ENCODE measurements around the gene CHMP2A. TPM values are rescaled to one million over a fixed set of nuclear protein-coding genes. Genes with fewer than 3 reads are reported as not detected.
A peak's percentile ranks its signal among the peaks of the same experiment; 100 is the strongest.

CHMP2A gene
- polyA plus RNA-seq, 12 donors, result 63.8 to 111 (median 69.9) TPM; not detected in 1

- DNase-seq, result peak; percentile 99
Measured at GRCh38 chr19:58572818-58573657, 18.1 kb upstream of the CHMP2A start, which contains the start of gene MZF1. Gene MZF1 (minus strand): TSS chr19:58573335. CDS start chr19:58571389, 1,946 bp downstream.

- no peak for DNase-seq
Measured at GRCh38 chr19:58572026-58572817, 17.3 kb upstream of the CHMP2A start.

GRCh38 chr19:58571575-58571947 lies 16.7 kb upstream of the CHMP2A start:
- no peak for DNase-seq

GRCh38 chr19:58570770-58571574 lies 16.1 kb upstream of the CHMP2A start:
- DNase-seq, result no peak

GRCh38 chr19:58569943-58570670 lies 15.2 kb upstream of the CHMP2A start:
- DNase-seq, result no peak

GRCh38 chr19:58569191-58569942 lies 14.5 kb upstream of the CHMP2A start:
- DNase-seq, result no peak

- DNase-seq, result no peak
Measured at GRCh38 chr19:58568453-58569130, 13.7 kb upstream of the CHMP2A start.

GRCh38 chr19:58566989-58567388 lies 12.1 kb upstream of the CHMP2A start:
- DNase-seq, result no peak

- DNase-seq, result no peak
Measured at GRCh38 chr19:58563823-58564222, 8.9 kb upstream of the CHMP2A start.

- no peak for DNase-seq
Measured at GRCh38 chr19:58563034-58563573, 8.2 kb upstream of the CHMP2A start.

- DNase-seq, result no peak
Measured at GRCh38 chr19:58562122-58563033, 7.5 kb upstream of the CHMP2A start.

- no peak for DNase-seq
Measured at GRCh38 chr19:58561373-58562121, 6.6 kb upstream of the CHMP2A start.

- no peak for DNase-seq
Measured at GRCh38 chr19:58560921-58561320, 6.0 kb upstream of the CHMP2A start.

- no peak for DNase-seq
Measured at GRCh38 chr19:58560007-58560887, 5.3 kb upstream of the CHMP2A start.

GRCh38 chr19:58559275-58560006 lies 4.5 kb upstream of the CHMP2A start:
- DNase-seq, result peak; percentile 94
